K562 (cell line): ENCODE data around the gene ANXA2.

Source experiments
- CHD7 ChIP-seq: fragments of 200-600 bp; sonication (generic); IDR thresholded peaks from one replicate; pipeline ENCODE4 v1.6.1; 2012; ENCODE audit warnings: mild to moderate bottlenecking, low read depth, low read length, inconsistent platforms
- FOXJ3 ChIP-seq: sonication (generic); formaldehyde crosslinking; IDR thresholded peaks from 2 replicates; pipeline ENCODE4 v1.4.0; 2020; ENCODE audit warnings: mild to moderate bottlenecking, missing genetic modification reagents
- FOXM1 ChIP-seq, 2 experiments: fragments of 450-650 bp in 1 of 2; sonication (generic) in 1 of 2; formaldehyde crosslinking in 1 of 2; IDR thresholded peaks; 2 replicates each; pipeline versions ENCODE4 v1.6.1 to v1.9.0; 2017 to 2022; ENCODE audit warnings: low read depth in 2 of 2, mild to moderate bottlenecking in 2 of 2, missing genetic modification reagents in 1 of 2, moderate library complexity in 1 of 2
- HDAC2 ChIP-seq: fragments of 450-650 bp; IDR thresholded peaks from 2 replicates; pipeline ENCODE4 v1.6.1; 2016; ENCODE audit warnings: mild to moderate bottlenecking
- MAZ ChIP-seq, 2 experiments: fragments of 450-650 bp in 1 of 2; sonication (generic) in 1 of 2; formaldehyde crosslinking; IDR thresholded peaks in 1 of 2; conservative IDR thresholded peaks in 1 of 2; 2 replicates each; pipeline versions ENCODE4 v1.4.0 to v1.5.0; 2020; ENCODE audit warnings: mild to moderate bottlenecking in 1 of 2, missing genetic modification reagents in 1 of 2
- NFE2 ChIP-seq: IDR thresholded peaks from 2 replicates; pipeline ENCODE4 v1.6.1; 2014; ENCODE audit warnings: antibody characterized with exemption, low read depth
- REST ChIP-seq, 2 experiments: fragments of 450-650 bp; formaldehyde crosslinking in 1 of 2; IDR thresholded peaks; 2 replicates each; pipeline versions ENCODE4 v1.4.0 to v1.6.1; 2014 to 2020; ENCODE audit warnings: mild to moderate bottlenecking in 2 of 2, borderline replicate concordance in 1 of 2, low read depth in 1 of 2
- SIX5 ChIP-seq, 2 experiments: IDR thresholded peaks; 2 replicates each; pipeline ENCODE4 v1.6.1; 2011; ENCODE audit warnings: low read length in 2 of 2, borderline replicate concordance in 1 of 2, low read depth in 1 of 2, mild to moderate bottlenecking in 1 of 2, moderate library complexity in 1 of 2; ENCODE audit not compliant: insufficient read depth in 1 of 2
- TOE1 ChIP-seq, 2 experiments: fragments of 450-650 bp in 1 of 2; sonication (generic) in 1 of 2; formaldehyde crosslinking in 1 of 2; IDR thresholded peaks; 2 replicates each; pipeline versions ENCODE4 v1.7.1 to v1.8.0; 2016 to 2022; ENCODE audit warnings: borderline replicate concordance in 2 of 2, mild to moderate bottlenecking in 2 of 2, antibody characterized with exemption in 1 of 2, inconsistent platforms in 1 of 2, low read depth in 1 of 2, missing genetic modification reagents in 1 of 2, moderate library complexity in 1 of 2
- USF1 ChIP-seq: sonication (generic); formaldehyde crosslinking; IDR thresholded peaks from 2 replicates; pipeline ENCODE4 v1.9.0; 2022; ENCODE audit warnings: mild to moderate bottlenecking, missing genetic modification reagents
- ZNF12 ChIP-seq: sonication (generic); formaldehyde crosslinking; IDR thresholded peaks from 2 replicates; pipeline ENCODE4 v1.4.0; 2020; ENCODE audit warnings: mild to moderate bottlenecking, missing genetic modification reagents
- ZNF740 ChIP-seq, 3 experiments: fragments of 200-800 bp in 1 of 3; sonication (Bioruptor generic) in 1 of 3; sonication (generic) in 1 of 3; formaldehyde crosslinking in 1 of 3; IDR thresholded peaks; 2 replicates each; pipeline versions ENCODE4 v1.6.1 to v1.8.0; 2016 to 2022; ENCODE audit warnings: mild to moderate bottlenecking in 2 of 3, missing compliant biosample characterization in 2 of 3, missing genetic modification characterization in 2 of 3, missing genetic modification reagents in 1 of 3

GRCh38 chr15:60384526-60385126 lies 13.2 kb downstream of the ANXA2 start:
- no peak for TF ChIP-seq ZNF740 (CRISPR knock-in tag; IDR thresholded peaks at IDR 0.05)
- no peak for TF ChIP-seq ZNF740 (tag; IDR thresholded peaks at IDR 0.05)
- no peak for TF ChIP-seq CHD7
- TF ChIP-seq SIX5 (IDR thresholded peaks at IDR 0.05; ENCODE audit: borderline replicate concordance in 1 of 2, insufficient read depth in 1 of 2, low read depth in 1 of 2, low read length in 2 of 2): no peak
- no peak for TF ChIP-seq USF1 (CRISPR knock-in tag)
- TF ChIP-seq FOXM1 (IDR thresholded peaks at IDR 0.05; ENCODE audit: low read depth): no peak
- no peak for TF ChIP-seq FOXM1 (CRISPR knock-in tag; IDR thresholded peaks at IDR 0.05; ENCODE audit: low read depth)
- TF ChIP-seq TOE1 (IDR thresholded peaks at IDR 0.05; ENCODE audit: borderline replicate concordance): no peak
- TF ChIP-seq TOE1 (CRISPR knock-in tag; IDR thresholded peaks at IDR 0.05; ENCODE audit: borderline replicate concordance, low read depth): no peak
- TF ChIP-seq FOXJ3 (CRISPR knock-in tag): no peak
- no peak for TF ChIP-seq MAZ (CRISPR knock-in tag; conservative IDR thresholded peaks at IDR 0.05 in 1 of 2, IDR thresholded peaks at IDR 0.05 in 1 of 2)
- no peak for TF ChIP-seq REST (IDR thresholded peaks at IDR 0.05; ENCODE audit: borderline replicate concordance)
- TF ChIP-seq REST (CRISPR knock-in tag; IDR thresholded peaks at IDR 0.05; ENCODE audit: low read depth): no peak
- no peak for TF ChIP-seq ZNF12 (CRISPR knock-in tag)
- no peak for TF ChIP-seq HDAC2
- no peak for TF ChIP-seq NFE2
